Tibial nerve (tissue), 4 donors: ENCODE measurements around the gene CACTIN.

Experiments
- CTCF ChIP-seq, 5 experiments: fragments of 200-600 bp in 3 of 5; fragments of 450-650 bp in 2 of 5; sonication (generic) in 3 of 5; IDR thresholded peaks; one replicate each; pipeline ENCODE4 v1.5.1; 2016 to 2019; ENCODE audit warnings: antibody characterized with exemption in 5 of 5, mild to moderate bottlenecking in 3 of 5, moderate library complexity in 2 of 5
- EP300 ChIP-seq, 2 donors: sonication (generic); formaldehyde crosslinking; IDR thresholded peaks; one replicate each; pipeline ENCODE4 v1.6.1; 2017; ENCODE audit warnings: antibody characterized with exemption in 2 of 2, mild to moderate bottlenecking in 1 of 2

GRCh38 chr19:3612330-3612729 lies 14.3 kb downstream of the CACTIN start:
- TF ChIP-seq CTCF (IDR thresholded peaks at IDR 0.05) (no peak), EP300 (IDR thresholded peaks at IDR 0.05) (no peak)
